ENCODE measurements around the gene RGMB. TPM values are rescaled to one million over a fixed set of nuclear protein-coding genes. Genes with fewer than 3 reads are reported as not detected.

RGMB gene
- polyA plus RNA-seq, 1 donor (not counting 4 experiments of a cell fraction or from before 2014, with no cell fraction given) = 16.3 TPM

DNA sequence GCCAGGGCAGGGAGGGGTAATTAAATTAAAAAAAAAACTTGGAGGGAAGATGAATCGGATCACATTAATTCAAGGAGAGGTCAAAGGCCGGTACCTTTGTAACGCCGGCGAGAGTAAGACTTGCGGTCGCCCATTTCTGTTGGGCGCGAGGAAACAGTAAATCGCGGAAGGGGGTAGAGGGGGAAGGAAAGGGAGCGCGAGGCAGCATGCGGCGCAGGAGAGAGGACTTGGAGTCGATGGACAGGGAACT is 324 bp upstream of the RGMB start:
- H3K36me3 ChIP-seq (ENCODE audit: control insufficient read depth in 2 of 2, extremely low read depth in 1 of 2, insufficient read depth in 2 of 2, low read length in 2 of 2) = peaks cover 0 to 4% of the 10 kb centered on the region in 2 experiments
- DNase-seq (ENCODE audit: low read depth, low spot score) (no peak), FAIRE-seq (no peak)
- no peaks in the 10 kb centered on the region for H3K9me3 ChIP-seq (ENCODE audit: control insufficient read depth, low read depth, low read length)
- peaks cover 27% of the 10 kb centered on the region for H3K4me1 ChIP-seq (ENCODE audit: control insufficient read depth, extremely low read depth, insufficient read depth, low read length)
- H3K9me1 ChIP-seq (ENCODE audit: control insufficient read depth, extremely low read depth, insufficient read depth, low read length) = no peaks in the 10 kb centered on the region
- peaks cover 15% of the 10 kb centered on the region for H4K20me1 ChIP-seq (ENCODE audit: control insufficient read depth, extremely low read depth, insufficient read depth, low read length)
- peak overlapping the region; percentile 77 for H2AFZ ChIP-seq (ENCODE audit: control insufficient read depth, low read length)
- peak overlapping the region; percentile 86 for H3K27ac ChIP-seq (ENCODE audit: control insufficient read depth, insufficient read depth, low read length)
- H3K79me2 ChIP-seq (ENCODE audit: control insufficient read depth, insufficient read depth, low read length) = peaks cover 45% of the 10 kb centered on the region
- no peaks in the 10 kb centered on the region for H3K27me3 ChIP-seq (ENCODE audit: control insufficient read depth, extremely low read depth, insufficient read depth, low read length)
- dilution Hi-C loops (cut with MboI; ENCODE audit: extremely low pct_ligation_motif_present, low sequenced_read_pairs) = loop anchor here (25.0 kb wide), 1 partner anchor 336 kb away; no protein-coding TSS in a partner anchor
- peak overlapping the region; percentile 85 for H3K9ac ChIP-seq (ENCODE audit: control insufficient read depth, extremely low read depth, insufficient read depth, low read length)
- peak overlapping the region; percentile 100 for H3K4me2 ChIP-seq (ENCODE audit: control insufficient read depth, extremely low read depth, insufficient read depth, low read depth, low read length)
- TF ChIP-seq, protein P1, sequence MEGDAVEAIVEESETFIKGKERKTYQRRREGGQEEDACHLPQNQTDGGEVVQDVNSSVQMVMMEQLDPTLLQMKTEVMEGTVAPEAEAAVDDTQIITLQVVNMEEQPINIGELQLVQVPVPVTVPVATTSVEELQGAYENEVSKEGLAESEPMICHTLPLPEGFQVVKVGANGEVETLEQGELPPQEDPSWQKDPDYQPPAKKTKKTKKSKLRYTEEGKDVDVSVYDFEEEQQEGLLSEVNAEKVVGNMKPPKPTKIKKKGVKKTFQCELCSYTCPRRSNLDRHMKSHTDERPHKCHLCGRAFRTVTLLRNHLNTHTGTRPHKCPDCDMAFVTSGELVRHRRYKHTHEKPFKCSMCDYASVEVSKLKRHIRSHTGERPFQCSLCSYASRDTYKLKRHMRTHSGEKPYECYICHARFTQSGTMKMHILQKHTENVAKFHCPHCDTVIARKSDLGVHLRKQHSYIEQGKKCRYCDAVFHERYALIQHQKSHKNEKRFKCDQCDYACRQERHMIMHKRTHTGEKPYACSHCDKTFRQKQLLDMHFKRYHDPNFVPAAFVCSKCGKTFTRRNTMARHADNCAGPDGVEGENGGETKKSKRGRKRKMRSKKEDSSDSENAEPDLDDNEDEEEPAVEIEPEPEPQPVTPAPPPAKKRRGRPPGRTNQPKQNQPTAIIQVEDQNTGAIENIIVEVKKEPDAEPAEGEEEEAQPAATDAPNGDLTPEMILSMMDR (optimal IDR thresholded peaks at IDR 0.05 in 1 of 3, IDR thresholded peaks at IDR 0.05 in 1 of 3, conservative IDR thresholded peaks at IDR 0.05 in 1 of 3; ENCODE audit: extremely low read depth in 1 of 3, insufficient read depth in 2 of 3, low read length in 3 of 3) = no peak
- no peak for TF ChIP-seq EZH2 (IDR thresholded peaks at IDR 0.05; ENCODE audit: low read length)
- peak overlapping the region; percentile 77 to 98 (median 83) for H3K4me3 ChIP-seq (ENCODE audit: control insufficient read depth in 2 of 3, extremely low read depth in 1 of 3, insufficient read depth in 2 of 3, low read depth in 1 of 3, low read length in 3 of 3)

DNA sequence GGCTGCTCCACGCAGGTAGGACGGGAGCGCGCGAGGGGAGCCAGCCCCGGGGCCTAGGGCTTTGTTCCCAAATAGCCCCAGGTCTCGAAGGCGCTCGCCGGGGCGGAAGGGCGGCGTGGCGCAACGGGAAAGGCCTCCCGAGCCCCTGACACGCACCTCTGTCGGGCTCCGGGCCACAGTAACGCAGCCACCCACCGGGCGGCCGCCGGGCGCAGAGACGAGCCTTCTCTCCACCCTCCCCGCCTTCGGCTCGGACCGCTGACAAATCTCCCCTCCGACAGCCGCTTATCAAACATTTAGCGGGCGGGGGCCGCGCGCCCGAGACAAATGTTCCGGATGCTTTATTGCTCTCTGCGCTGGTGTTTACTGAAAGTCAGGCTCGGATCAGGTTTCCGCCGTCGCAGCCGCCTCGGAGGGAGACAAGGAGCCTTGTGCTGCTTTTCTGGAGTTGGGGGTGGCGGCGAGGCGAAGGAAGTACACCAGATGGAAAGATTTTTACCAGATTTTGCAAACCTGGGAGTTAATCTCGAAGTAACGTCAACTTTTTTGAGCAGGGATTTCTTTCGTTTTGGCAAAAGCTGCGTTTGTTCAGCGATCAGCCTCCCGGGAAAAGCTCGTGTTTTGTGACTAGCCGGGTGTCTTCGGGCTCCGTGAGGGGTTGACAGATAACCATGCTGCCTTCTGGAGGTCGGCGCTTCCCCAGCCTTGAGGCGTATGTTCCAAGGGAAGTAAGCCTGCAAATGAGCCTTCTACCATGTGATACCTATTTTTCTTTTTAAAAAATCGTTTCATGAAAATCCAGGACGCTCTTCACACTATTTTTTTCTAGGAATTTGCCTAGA is 950 bp downstream of the RGMB start:
- Histone ChIP-seq H3K27ac (ENCODE audit: control insufficient read depth, insufficient read depth, low read length) (peak overlapping the region; percentile 86), H4K20me1 (ENCODE audit: control insufficient read depth, extremely low read depth, insufficient read depth, low read length) (peaks cover 15% of the 10 kb centered on the region), H3K9me3 (ENCODE audit: control insufficient read depth, low read depth, low read length) (no peaks in the 10 kb centered on the region), H3K4me2 (ENCODE audit: control insufficient read depth, extremely low read depth, insufficient read depth, low read depth, low read length) (peak overlapping the region; percentile 99), H3K36me3 (ENCODE audit: control insufficient read depth in 2 of 2, extremely low read depth in 1 of 2, insufficient read depth in 2 of 2, low read length in 2 of 2) (peaks cover 0 to 4% of the 10 kb centered on the region in 2 experiments), H3K27me3 (ENCODE audit: control insufficient read depth, extremely low read depth, insufficient read depth, low read length) (no peaks in the 10 kb centered on the region), H3K4me1 (ENCODE audit: control insufficient read depth, extremely low read depth, insufficient read depth, low read length) (peaks cover 29% of the 10 kb centered on the region), H3K9ac (ENCODE audit: control insufficient read depth, extremely low read depth, insufficient read depth, low read length) (peak overlapping the region; percentile 85), H3K9me1 (ENCODE audit: control insufficient read depth, extremely low read depth, insufficient read depth, low read length) (no peaks in the 10 kb centered on the region), H3K79me2 (ENCODE audit: control insufficient read depth, insufficient read depth, low read length) (peaks cover 58% of the 10 kb centered on the region), H2AFZ (ENCODE audit: control insufficient read depth, low read length) (no peak overlapping the region), H3K4me3 (ENCODE audit: control insufficient read depth in 2 of 3, extremely low read depth in 1 of 3, insufficient read depth in 2 of 3, low read depth in 1 of 3, low read length in 3 of 3) (peak overlapping the region; percentile 83 to 98 (median 88))
- dilution Hi-C loops (cut with MboI; ENCODE audit: extremely low pct_ligation_motif_present, low sequenced_read_pairs) = loop anchor here (25.0 kb wide), 1 partner anchor 337 kb away; no protein-coding TSS in a partner anchor
- no peak for FAIRE-seq
- DNase-seq (ENCODE audit: low read depth, low spot score) = no peak
- TF ChIP-seq, protein P1 (optimal IDR thresholded peaks at IDR 0.05 in 1 of 3, IDR thresholded peaks at IDR 0.05 in 1 of 3, conservative IDR thresholded peaks at IDR 0.05 in 1 of 3; ENCODE audit: extremely low read depth in 1 of 3, insufficient read depth in 2 of 3, low read length in 3 of 3) = no peak
- TF ChIP-seq EZH2 (IDR thresholded peaks at IDR 0.05; ENCODE audit: low read length) = no peak

Measured in keratinocyte (primary cell).